ENCODE results near the gene RETSAT.

Gene RETSAT

GRCh38 chr2:85307527-85307897 is 46.8 kb downstream of the RETSAT start:
- DNase-seq (ENCODE audit: low spot score), result no peak

GRCh38 chr2:85303780-85304531 is 50.4 kb downstream of the RETSAT start:
- DNase-seq (ENCODE audit: low spot score), result no peak

GRCh38 chr2:85302121-85302520 is 52.2 kb downstream of the RETSAT start:
- DNase-seq (ENCODE audit: low spot score), result no peak
